Activated CD4-positive, alpha-beta T cell treated with anti-CD3 and anti-CD28 coated beads, Interleukin-10, Interleukin-2, amounts not matched to agents 100 ng/mL and 50 ng/mL, durations not matched to agents 16 hours and 8 hours (primary cell): Measurements from ENCODE around the gene LINGO1.

Experiments used
- DNase-seq: peaks from one replicate; pipeline ENCODE4 v3.0.0-alpha.2; 2020

Gene LINGO1

DNA sequence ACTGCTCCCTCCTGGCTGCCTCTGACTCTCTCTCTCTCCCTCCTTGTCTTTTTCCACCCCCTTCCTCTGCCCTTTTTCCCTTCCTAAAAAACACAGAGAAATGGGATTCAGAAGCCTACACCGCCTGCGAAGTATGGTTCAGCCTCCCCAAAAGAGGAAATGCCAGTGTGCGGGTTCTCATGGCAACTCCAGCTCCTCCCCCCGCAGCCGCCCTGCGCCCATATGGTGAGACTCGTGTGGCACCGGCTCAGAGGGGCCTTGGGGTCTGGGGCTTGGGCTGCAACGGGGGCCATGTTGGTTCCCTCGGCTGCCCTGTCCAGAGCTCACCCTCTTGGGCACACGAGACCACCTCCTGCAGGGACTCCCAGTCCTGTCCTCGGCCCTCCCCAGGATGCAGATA is 23.6 kb upstream of the LINGO1 start:
- no peak for DNase-seq

DNA sequence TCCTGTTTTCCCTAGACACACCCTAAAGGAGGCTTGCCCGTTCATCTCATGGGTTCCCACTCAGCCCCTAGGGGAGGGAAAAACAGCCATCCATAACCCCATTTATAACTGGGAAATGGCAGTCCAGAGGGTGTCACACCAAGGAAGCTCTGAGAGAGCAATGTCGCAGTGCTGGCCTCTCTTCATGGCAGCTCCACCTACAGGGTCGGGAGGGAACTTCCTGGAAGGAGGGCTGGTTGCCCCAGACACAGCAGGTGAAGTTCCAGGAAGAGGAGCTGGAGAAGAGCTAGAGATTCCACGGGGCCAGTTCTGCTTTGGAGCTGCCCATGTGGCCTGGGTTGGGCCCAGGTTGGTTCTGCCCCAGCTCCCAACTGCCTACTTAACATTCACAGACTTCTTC is 22.3 kb upstream of the LINGO1 start:
- no peak for DNase-seq

DNA sequence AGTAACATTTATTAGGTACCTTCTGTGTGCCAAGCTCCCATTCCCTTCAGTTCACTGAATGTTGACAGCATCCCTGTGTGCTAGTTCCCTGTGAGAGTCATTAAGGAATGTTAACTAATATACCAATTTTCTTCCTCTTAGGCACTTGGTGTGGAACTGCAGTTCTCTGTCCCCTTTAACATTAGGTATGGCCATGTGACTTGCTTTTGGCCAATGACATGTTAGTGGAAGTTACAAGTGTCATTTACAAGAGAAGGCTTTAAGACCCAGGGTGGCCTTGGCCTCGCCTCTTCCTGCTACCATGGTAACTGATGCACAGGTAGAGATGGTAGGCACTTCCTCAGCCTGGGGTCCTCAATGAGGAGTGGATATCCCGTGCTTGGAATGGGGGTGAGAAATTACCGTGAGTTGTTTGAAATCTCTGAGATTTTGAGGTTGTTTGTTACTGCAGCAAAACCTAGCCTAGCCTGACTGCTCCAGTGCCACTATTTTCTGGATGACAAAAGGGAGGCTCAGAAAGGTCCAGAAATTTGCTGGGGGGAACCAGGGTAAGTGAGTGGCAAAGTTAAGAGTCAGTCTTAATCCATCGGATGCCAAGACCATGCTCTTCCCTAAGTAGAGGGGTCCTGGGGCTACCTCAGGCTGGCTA is 21.2 kb upstream of the LINGO1 start:
- DNase-seq = no peak

DNA sequence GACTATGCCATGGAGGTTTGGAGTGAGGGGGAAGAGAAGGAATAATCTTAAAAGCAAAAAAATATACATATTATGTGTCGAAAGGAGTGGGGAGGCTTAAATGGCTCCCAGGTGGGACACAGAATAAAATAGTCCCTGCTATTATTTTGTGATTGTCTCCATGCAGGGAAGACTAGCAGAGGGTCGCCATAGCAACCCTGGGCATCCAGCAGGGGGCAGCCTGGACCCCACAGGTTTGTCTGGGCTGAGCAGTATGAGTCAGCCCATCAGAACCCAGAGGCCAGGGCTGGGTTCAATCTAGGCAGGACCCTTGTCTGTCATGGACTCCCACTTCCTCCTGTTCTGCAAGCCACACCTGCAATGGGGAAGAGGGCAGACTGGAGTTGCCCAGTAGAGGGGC is 17.6 kb upstream of the LINGO1 start:
- peak; percentile 20 for DNase-seq

DNA sequence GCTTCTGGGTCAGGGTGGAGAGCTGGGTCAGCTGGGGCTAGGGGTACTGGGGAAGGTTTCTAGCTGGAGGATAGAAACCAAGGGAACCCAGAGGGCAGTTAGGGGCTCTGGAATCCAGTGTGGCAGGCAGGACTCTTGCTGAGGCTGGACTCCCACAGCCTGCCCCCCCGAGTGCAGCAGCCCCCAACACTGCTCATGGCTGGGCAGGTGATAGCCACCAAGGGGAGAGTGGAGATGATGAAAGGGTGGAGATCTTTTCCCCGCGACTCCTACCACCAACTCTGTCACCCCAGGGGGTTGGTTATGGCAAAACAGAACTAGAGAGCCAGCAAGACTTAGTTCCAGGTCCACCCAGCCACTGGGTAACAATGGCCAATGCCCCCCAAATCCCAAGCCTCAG is 16.9 kb upstream of the LINGO1 start:
- DNase-seq = no peak

DNA sequence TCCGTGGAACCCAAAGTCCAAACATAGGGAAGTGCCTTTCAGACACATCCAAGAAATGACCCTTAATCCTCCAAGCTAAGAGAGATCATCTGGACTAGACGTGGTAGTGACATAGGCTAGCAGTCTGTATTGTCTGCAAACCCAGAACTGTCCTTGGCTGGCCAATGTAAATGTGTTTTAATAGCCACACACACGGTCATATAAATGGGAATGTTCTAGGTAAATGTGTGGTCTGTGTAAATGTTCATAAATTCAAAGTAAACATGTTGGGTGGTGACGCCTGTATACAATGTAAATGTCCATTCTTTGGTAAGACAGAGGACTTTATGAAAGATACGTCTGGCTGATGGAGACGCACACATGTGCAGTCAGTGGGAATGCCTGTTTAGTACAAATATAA is 16.3 kb upstream of the LINGO1 start:
- DNase-seq = no peak

DNA sequence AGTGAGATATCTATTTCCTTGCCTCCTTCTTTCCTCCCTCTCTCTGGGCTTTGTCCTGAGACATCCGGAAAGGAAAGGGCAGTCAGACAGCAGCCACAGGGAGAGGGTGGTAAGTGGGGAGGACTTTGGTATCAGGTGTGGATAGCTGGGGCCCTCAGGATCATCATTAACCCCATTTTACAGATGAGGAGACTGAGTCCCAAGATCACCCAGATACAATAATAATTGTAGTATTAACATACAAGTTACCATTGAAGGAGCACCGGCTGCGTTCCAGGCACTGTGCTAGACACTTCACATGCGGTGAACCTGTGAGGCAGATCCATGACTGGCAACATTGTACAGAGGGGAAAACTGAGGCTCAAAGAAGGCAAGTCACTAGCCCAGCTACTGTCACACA is 15.2 kb upstream of the LINGO1 start:
- DNase-seq = no peak

DNA sequence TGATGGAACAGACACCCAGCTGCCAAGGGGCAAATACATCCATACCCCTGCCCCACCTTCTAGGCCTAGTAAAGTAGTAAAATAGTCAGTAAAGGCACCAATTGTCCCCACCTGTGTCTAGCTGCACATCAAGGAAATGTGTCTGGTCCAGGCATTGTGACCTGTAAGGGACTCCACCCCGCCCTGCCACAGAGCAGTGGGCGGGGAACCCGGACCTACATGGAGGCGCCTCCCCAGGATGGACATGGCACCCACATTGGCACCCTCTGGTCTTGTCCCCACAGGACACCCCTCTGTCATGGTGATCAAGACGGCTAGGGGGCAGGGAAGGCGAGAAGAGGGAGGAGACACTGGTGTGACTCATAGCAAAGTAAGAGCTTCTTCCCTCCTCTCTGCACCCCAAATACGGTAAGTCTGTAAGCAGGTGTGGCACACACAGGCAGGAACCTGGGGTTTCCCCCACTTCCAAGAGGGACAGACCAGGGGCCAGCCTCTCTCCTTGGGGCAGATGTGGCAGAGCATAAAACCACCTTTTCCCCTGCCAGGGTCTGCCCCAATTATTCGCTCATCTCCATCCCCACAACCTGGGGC is 13.5 kb upstream of the LINGO1 start:
- DNase-seq = no peak

DNA sequence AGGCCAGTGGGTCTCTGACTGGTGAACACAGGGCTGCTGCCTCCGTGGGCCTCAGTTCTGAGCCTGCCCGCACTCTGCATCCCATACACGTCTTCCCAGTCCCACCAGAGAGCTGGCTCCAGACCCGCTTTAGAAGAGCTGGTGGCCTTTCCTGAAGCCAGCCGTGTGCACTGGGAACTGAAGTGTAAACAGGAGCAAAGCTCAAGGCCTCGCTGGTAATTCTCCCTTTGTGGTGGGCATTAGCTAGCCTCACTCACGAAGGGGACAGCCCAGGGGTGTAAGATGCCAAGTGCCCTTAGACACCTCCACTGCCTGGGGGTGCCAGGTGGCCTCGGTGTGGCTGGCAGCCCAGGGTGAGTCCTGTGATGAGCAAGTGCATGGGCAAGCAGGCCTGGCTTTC is 12.9 kb upstream of the LINGO1 start:
- no peak for DNase-seq

DNA sequence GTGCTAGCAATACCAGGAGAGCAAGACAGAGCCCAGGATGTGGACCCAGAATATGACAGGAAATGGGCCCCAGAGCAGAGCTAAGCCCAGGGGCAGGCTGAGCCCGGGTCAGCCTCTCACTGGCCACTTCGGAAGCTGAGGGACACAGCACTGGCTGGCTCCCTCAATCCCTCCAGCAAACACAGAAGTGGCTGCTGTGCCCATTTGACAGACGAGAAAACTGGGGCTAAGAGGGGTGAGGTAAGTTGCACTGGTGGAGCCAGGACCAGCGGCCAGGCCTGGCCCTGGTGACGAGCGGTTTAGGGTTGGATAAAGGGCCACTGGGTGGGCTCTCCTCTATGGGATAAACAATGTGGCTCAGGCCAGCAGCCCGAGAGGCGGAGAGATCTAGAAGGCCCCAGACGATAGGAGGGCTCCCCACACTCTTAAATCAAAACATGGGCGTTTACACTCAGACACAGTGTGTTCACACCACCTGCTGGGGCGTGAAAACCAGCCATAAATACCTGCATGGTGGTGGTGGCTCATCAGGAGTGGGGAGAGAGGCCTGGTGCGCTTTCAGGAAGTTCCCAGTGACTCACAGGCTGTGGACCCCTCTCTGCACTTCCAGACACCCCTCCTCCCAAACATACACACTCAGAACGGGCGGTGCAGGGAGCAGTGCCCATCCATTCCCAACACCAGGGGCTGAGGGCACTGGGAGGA is 12.0 kb upstream of the LINGO1 start:
- DNase-seq = no peak

DNA sequence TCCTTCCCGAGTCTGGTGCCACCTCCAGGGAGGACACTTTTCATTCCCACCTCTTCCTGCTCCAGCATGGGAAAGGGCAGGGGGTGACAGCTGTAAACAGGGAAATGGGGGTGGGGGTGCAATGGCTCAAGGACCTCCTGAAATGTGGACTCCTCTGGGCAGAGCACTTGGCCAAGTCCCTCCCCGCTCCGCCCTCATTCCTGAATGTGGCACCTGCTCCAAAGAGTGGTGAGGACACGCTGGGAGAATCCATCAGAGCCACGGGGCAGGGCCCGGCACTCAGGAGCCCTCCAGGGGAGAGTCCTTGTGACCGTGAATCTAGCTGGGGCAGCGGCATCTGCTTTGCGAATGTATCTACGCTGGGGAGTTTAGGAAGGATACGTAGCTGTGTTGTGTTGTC is 11.1 kb upstream of the LINGO1 start:
- DNase-seq = no peak

DNA sequence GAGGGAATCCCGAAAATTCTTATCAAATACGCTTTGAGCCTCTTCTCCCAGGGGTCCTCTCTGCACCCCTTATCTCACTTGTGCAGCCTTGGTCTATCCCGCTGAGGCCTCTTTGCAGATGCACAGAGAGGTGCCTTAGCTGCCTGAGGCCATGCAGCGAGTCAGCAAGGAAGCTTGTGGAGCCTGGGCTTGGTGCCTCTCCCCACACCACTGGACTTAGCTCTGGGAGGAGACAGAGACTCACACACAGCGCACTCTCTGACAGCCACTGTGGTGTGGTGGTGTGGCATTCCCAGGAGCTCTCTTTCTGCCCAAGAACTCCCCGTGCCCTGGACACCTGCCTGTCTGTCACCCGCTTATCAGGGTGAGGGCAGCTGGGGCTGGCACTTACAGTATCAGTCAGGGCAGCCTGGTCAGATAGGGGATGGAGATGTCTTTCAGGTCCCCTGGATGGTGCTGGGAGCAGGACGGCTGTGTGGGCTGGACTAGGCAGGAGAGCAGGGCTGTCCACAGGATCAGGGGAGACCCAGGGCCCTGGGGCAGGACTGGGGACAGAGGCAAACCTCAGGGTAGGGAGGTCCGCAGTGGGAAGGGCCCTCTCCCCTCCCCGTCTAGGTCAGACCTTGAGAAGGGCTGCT is 10.2 kb upstream of the LINGO1 start:
- no peak for DNase-seq

DNA sequence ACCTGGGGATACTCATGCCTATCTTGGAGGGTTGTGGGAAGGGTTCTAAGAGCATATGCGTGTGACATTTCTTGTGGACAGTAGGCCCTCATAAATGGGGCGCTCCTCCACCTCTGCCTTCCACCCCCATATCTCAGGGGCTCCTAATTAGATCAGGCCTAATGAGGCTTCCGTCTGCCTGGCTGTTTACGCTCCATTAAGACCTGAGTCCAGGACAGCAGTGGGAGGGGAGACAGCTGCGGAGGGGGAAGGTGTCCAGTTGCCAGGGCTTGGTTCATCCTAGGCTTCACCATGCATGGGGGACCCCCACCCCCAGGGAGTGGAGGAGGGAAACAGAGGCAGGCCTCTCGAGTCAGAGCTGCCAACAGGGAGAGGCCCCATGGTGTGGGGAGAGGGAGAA is 9.3 kb upstream of the LINGO1 start:
- DNase-seq = no peak

DNA sequence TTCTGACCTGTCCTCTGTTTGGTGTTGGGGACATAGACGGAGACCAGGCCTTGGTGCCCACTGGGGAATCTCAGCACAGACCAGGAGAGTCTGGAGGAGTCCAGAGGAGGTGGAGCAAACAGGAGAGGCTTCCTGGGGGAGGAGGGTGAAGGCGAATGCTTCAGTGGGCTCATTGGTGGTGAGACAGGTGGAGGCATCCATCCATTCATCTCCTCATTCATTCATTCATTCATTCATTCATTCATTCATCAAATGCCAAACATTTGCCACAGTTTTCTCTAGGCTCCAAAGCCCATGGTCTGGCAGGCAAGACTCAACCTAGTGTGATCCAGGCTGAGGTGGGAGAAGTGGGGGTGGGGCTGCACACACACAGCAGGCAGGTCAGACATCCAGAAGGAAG is 7.9 kb upstream of the LINGO1 start:
- no peak for DNase-seq

DNA sequence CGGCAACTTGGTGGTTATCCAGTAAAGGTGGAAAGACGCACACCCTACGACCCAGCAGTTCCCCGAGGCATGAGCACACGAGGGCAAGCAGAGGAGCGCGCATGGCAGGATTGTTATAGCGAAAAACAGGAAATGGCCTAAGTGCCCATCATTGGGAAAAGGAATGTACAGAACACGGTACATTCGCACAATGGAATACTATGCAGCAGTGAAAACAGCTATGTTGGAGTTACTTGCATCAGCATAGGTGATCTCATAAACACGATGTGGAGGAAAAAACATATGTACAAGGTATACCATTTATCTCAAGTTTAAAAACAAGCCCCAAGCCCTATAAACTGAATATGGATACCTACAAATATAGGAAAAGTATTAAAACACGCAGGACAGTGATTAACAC is 6.7 kb upstream of the LINGO1 start:
- no peak for DNase-seq

DNA sequence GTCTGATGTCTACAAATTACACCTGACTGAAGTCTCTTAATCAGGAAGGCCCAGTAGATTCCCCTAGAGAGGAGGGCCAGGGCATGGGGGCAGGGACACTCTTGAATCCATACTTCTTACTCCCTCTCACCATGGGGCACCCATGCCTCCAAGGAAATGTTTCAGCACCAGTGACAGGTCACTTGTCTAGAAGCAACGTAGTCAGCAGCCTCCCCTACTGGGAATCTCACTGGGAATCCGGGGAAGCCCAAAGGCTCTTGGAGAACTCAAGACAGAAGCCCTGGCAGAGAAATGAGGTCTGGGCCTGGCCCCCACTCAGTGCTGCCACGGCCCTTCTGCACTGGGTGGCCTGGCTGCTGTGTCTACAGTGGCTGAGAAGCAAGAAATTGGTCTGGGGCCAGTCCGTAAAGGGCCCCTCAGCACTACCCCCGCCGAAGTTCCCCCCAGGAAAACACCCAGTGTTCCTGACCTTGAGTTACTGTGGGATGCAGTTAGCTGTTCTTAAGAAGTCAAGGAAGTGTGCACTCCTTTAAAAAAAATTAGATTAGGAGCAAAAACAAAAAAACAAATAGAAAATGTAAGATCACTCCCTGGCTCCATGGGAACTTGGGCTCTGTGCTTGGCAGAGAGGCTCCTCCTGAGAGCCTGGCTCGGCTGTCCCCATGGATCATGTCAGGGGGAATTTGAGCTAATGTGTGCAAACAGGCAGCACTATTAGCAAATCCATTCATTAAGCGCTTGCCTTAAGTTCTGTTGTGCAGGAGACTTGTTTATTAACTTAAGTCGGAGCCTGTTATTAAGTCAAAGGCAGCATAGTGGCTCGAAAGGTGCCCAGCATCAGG is 5.4 kb upstream of the LINGO1 start:
- no peak for DNase-seq

DNA sequence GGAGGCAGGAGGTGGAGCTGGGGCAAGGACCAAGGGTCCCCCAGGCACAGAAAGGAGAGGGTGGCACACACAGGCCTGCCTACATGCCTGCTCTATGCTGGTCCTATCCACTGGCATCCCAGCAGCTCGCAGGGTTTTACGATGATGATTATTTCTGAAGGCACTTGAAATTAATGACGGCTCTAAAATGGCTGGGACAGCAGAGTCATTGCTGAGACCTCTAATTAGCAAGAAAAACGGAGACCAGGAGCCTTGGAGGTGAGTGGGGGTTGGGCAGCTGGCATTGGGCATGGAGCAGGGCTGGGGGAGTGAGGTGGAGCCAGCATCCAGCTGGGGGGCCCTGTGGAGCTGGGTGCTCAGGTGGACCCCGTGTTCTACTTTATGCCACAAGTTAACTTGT is 3.5 kb upstream of the LINGO1 start:
- DNase-seq = no peak

DNA sequence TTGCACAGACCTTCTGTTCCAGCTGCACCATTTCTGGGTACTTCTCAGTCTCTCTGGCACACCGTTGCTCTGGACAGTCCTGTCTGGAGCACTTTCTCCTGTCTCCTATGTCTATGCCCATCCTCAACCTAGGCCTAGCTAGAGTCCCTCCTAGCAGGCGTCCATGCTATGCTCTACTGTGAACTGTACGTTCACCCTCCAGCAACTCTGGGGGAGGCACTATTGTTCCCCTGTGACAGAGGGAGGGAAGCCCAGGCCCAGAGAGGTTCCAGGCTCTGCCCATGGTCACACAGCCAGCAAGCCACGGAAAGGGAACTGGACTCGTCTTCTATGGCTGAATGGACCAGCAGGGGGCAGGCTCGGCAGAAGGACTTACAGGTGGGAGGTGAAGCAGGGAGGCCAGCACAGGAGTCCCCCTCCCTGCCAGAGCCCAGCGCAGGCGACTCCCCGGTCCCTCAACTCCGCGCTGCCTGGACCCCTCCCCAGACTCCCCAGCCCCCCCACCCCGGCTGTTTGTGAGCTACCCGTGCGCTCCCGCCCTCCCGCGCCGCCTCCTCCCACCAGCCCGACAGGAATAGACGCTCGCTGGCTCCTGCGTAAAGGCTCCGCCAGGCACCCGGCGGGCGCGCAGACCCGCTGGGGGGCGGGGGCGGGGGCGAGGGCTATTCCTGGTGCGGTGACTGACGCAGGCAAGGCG is 1.7 kb upstream of the LINGO1 start:
- DNase-seq = peak; percentile 76

DNA sequence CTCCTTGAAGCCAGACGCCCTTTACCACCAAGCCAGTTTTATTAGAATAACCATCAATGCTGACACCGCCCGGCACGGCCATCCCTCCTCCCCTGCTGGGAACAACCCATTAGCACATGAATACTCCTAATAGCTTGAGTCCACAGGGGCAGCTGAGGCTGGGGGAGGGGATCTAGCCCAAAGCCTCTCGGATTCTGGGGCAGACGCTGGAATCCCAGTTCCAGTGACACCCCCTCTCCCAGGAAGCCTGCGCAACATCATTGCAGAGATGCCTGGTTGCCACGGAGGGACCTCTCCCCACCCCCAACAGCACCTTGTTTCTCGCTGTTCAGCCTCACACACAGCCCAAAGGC is 1.2 kb upstream of the LINGO1 start:
- no peak for DNase-seq

DNA sequence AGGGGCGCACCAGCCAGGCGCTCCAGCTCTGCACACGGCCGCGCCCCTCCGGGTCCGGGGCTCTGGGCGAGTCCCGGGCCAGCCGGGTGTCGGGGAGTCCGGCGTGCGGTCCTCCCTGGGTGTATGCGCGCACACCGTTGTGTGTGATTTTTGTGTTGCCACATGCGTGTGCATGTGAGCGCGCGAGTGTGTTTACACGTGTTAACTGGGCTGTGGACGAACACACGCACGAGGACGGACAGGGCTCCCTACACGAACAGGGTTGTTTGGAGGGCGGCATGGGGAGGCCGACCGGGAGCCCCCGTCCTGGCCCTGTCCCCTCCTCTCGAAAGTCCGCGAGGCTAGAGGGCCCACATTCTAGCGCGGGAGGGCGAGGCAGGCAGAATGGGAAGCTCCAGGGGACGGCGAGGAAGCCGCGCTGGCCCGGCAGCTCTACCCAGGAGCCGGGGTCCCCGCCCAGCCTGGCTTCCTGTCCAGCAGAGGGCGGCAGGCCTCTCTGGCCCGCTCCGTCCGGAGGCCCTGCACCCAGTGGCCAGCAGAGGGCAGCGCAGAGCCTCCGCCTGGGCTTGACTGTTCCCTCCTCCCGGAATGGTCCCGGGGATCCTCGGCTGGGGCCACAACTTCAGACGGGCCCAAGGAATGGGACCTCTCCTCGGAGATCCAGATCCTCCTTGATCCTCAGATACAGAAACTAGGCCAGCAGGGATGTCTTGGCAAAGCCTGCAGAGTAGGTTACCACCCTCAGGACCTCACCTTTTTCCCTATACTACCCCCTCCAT is 611 bp upstream of the LINGO1 start:
- DNase-seq = peak; percentile 76

DNA sequence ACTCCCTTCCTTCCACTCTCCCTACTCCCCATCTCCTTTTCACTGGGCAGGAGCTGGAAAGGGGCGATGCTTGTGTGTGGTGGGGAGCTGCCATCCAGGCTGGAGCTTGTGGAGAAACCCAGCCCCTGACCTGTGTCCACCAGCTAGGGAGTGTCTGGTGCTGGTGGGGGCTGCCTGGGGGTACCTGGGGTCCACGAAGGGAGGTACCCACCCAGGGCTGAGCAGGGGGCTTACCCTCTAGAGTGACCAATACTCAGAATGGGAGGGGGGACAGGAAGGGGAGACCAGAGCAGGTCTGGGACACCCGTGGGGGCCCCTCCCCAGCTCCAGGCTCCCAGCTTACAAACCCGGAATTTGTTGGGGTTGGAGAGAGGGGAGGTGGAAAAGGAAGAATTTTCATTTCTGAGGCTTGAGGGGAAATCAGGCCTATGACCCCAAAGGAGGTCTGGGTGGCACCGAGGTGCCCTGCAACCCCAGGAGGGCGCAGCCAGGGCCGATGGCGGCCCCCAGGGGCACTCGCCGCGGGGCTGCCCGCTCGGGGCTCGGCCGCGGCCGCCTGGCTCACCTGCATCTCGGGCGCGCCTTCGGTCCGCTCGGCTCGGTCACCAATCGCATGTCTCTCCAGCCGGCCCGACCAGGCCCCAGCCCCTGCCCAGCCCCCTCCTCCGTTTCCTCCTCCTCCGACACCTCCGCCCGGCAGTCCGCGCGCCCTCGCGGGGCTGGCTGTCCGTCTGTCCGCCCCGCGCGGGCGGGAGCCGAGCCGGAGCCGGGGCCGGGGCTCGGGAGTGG is 773 bp downstream of the LINGO1 start:
- DNase-seq = no peak
